ENCODE results near the gene SLC24A4.

Gene SLC24A4

DNA sequence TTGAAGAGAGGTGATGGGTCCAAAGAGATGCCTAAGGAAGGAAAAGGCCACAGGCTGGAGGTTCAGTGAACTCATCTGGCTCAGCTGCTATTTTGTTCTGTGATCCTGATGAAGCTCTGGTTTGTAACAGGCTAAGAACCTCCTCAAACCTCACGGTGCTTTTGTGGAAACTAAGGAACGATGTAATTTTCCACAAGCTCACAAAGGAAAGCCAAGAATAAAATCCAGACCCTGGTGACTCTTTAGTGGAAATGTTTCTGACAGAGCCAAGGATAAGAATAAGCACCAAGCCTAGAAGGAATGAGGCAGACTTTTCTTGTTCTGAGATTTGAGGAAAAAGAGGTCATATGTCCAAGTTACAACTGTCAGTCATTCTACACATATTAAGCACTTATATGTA lies 93.6 kb downstream of the SLC24A4 start:
- ChIA-PET POLR2A (no interaction called here), CTCF (no interaction called here)
- Histone ChIP-seq H3K9me3 (ENCODE audit: control extremely low read depth in 1 of 5, control insufficient read depth in 4 of 5, insufficient read depth in 2 of 5, low read depth in 1 of 5, low read length in 4 of 5) (peaks cover 0 to 4% (median 1%) of the 10 kb centered on the region in 5 experiments), H3K36me3 (ENCODE audit: control insufficient read depth in 4 of 4, insufficient read depth in 4 of 4, low read length in 3 of 4) (no peaks in the 10 kb centered on the region), H3K27ac (ENCODE audit: insufficient read depth in 1 of 2, low read depth in 1 of 2, low read length in 2 of 2, poor library complexity in 1 of 2, severe bottlenecking in 2 of 2) (no peak overlapping the region), H3K27me3 (replicated peaks in 2 of 5; ENCODE audit: control insufficient read depth in 4 of 5, insufficient read depth in 5 of 5, low read length in 4 of 5) (peaks cover 0 to 2% (median 0%) of the 10 kb centered on the region in 5 experiments), H3K4me3 (ENCODE audit: control insufficient read depth in 1 of 7, extremely low read depth in 1 of 7, insufficient read depth in 4 of 7, low read depth in 2 of 7, low read length in 6 of 7) (no peak overlapping the region), H3K4me1 (ENCODE audit: control extremely low read depth in 1 of 4, control insufficient read depth in 4 of 4, insufficient read depth in 4 of 4, low read length in 3 of 4) (no peaks in the 10 kb centered on the region)
- WGBS (ENCODE audit: insufficient coverage): 100% methylated on average over 2 of the region's 2 CpGs
- DNase-seq: no peak

GRCh38 chr14:92417759-92418158 lies 94.8 kb downstream of the SLC24A4 start:
- DNase-seq: no peak
- H3K36me3 ChIP-seq (ENCODE audit: control insufficient read depth in 4 of 4, insufficient read depth in 4 of 4, low read length in 3 of 4): no peaks in the 10 kb centered on the region
- no peaks in the 10 kb centered on the region for H3K27me3 ChIP-seq (replicated peaks in 2 of 5; ENCODE audit: control insufficient read depth in 4 of 5, insufficient read depth in 5 of 5, low read length in 4 of 5)
- 83% methylated on average over 1 of the region's 3 CpGs for WGBS (ENCODE audit: insufficient coverage)
- ChIA-PET POLR2A (no interaction called here), CTCF (interaction anchor here (0.7 kb wide), 1 partner anchor 107 kb away, joined by 3 read pairs; no protein-coding TSS in a partner anchor)
- H3K4me1 ChIP-seq (ENCODE audit: control extremely low read depth in 1 of 4, control insufficient read depth in 4 of 4, insufficient read depth in 4 of 4, low read length in 3 of 4): no peaks in the 10 kb centered on the region
- no peak overlapping the region for H3K4me3 ChIP-seq (ENCODE audit: control insufficient read depth in 1 of 7, extremely low read depth in 1 of 7, insufficient read depth in 4 of 7, low read depth in 2 of 7, low read length in 6 of 7)
- peaks cover 0 to 4% (median 1%) of the 10 kb centered on the region in 5 experiments for H3K9me3 ChIP-seq (ENCODE audit: control extremely low read depth in 1 of 5, control insufficient read depth in 4 of 5, insufficient read depth in 2 of 5, low read depth in 1 of 5, low read length in 4 of 5)
- H3K27ac ChIP-seq (ENCODE audit: insufficient read depth in 1 of 2, low read depth in 1 of 2, low read length in 2 of 2, poor library complexity in 1 of 2, severe bottlenecking in 2 of 2): no peak overlapping the region

DNA sequence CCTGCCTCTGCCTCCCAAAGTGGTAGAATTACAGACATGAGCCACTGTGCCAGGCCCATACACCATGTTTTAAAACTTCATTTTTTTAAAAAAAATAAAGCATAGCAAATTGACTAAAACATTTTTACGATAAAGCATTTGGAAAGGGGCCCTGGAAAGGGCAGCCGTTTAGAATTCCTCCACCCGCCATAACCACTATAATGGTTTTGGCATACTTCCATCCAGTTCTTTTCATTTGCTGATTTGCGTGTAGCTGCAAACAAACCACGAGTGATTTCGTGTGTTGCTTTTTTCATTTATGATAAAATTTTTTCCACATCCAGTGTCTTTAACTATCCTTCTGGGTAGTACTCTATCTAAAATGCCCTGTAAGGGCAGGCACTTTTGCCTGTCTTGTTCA lies 98.8 kb downstream of the SLC24A4 start:
- no peaks in the 10 kb centered on the region for H3K27me3 ChIP-seq (replicated peaks in 2 of 5; ENCODE audit: control insufficient read depth in 4 of 5, insufficient read depth in 5 of 5, low read length in 4 of 5)

DNA sequence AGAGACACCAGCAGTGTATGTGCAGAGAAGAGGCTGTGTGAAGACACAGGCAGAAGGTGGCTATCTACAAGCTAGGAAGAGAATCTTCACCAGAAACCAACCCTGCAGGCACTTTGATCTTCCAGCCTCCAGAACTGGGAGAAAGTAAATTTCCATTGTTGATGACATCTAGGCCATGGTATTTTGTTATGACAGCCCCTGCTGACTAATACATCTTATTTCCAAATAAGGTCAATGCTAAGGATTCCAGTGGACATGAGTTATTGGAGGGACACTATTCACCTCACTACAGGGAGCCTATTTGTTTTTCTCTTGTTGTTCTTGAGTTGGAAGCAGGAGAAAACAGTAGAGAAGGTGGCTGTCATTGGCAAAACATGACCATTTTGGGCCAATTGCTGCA lies 102.1 kb downstream of the SLC24A4 start:
- ChIA-PET CTCF (interaction anchor here (1.0 kb wide), 1 partner anchor 22 kb away, joined by 3 read pairs; no protein-coding TSS in a partner anchor), POLR2A (no interaction called here)
- no peak overlapping the region for H3K27ac ChIP-seq (ENCODE audit: insufficient read depth in 1 of 2, low read depth in 1 of 2, low read length in 2 of 2, poor library complexity in 1 of 2, severe bottlenecking in 2 of 2)
- H3K27me3 ChIP-seq (replicated peaks in 2 of 5; ENCODE audit: control insufficient read depth in 4 of 5, insufficient read depth in 5 of 5, low read length in 4 of 5): no peaks in the 10 kb centered on the region
- peaks cover 0 to 4% (median 0%) of the 10 kb centered on the region in 4 experiments for H3K4me1 ChIP-seq (ENCODE audit: control extremely low read depth in 1 of 4, control insufficient read depth in 4 of 4, insufficient read depth in 4 of 4, low read length in 3 of 4)
- no peak for DNase-seq
- H3K9me3 ChIP-seq (ENCODE audit: control extremely low read depth in 1 of 5, control insufficient read depth in 4 of 5, insufficient read depth in 2 of 5, low read depth in 1 of 5, low read length in 4 of 5): peaks cover 0 to 2% (median 0%) of the 10 kb centered on the region in 5 experiments
- H3K4me3 ChIP-seq (ENCODE audit: control insufficient read depth in 1 of 7, extremely low read depth in 1 of 7, insufficient read depth in 4 of 7, low read depth in 2 of 7, low read length in 6 of 7): no peak overlapping the region
- no peaks in the 10 kb centered on the region for H3K36me3 ChIP-seq (ENCODE audit: control insufficient read depth in 4 of 4, insufficient read depth in 4 of 4, low read length in 3 of 4)

More for the DNA sequence above, 98.8 kb downstream of the SLC24A4 start:
- Histone ChIP-seq H3K4me1 (ENCODE audit: control extremely low read depth in 1 of 4, control insufficient read depth in 4 of 4, insufficient read depth in 4 of 4, low read length in 3 of 4) (peaks cover 0 to 4% (median 0%) of the 10 kb centered on the region in 4 experiments), H3K9me3 (ENCODE audit: control extremely low read depth in 1 of 5, control insufficient read depth in 4 of 5, insufficient read depth in 2 of 5, low read depth in 1 of 5, low read length in 4 of 5) (peaks cover 0 to 4% (median 2%) of the 10 kb centered on the region in 5 experiments), H3K27ac (ENCODE audit: insufficient read depth in 1 of 2, low read depth in 1 of 2, low read length in 2 of 2, poor library complexity in 1 of 2, severe bottlenecking in 2 of 2) (no peak overlapping the region), H3K36me3 (ENCODE audit: control insufficient read depth in 4 of 4, insufficient read depth in 4 of 4, low read length in 3 of 4) (no peaks in the 10 kb centered on the region), H3K4me3 (ENCODE audit: control insufficient read depth in 1 of 7, extremely low read depth in 1 of 7, insufficient read depth in 4 of 7, low read depth in 2 of 7, low read length in 6 of 7) (no peak overlapping the region)
- ChIA-PET POLR2A (no interaction called here), CTCF (no interaction called here)
- 49% methylated on average over 2 of the region's 6 CpGs for WGBS (ENCODE audit: insufficient coverage)
- no peak for DNase-seq

- DNase-seq: no peak
- POLR2A ChIA-PET: no interaction called here
These were observed 103.3 kb downstream of the SLC24A4 start for GRCh38 chr14:92426237-92426636.

GRCh38 chr14:92427096-92427495 lies 104.1 kb downstream of the SLC24A4 start:
- 100% methylated on average over 2 of the region's 3 CpGs for WGBS (ENCODE audit: insufficient coverage)
- H3K4me1 ChIP-seq (ENCODE audit: control extremely low read depth in 1 of 4, control insufficient read depth in 4 of 4, insufficient read depth in 4 of 4, low read length in 3 of 4): peaks cover 0 to 4% (median 0%) of the 10 kb centered on the region in 4 experiments
- no peak overlapping the region for H3K4me3 ChIP-seq (ENCODE audit: control insufficient read depth in 1 of 7, extremely low read depth in 1 of 7, insufficient read depth in 4 of 7, low read depth in 2 of 7, low read length in 6 of 7)
- POLR2A ChIA-PET: no interaction called here
- no peak overlapping the region for H3K27ac ChIP-seq (ENCODE audit: insufficient read depth in 1 of 2, low read depth in 1 of 2, low read length in 2 of 2, poor library complexity in 1 of 2, severe bottlenecking in 2 of 2)
- H3K9me3 ChIP-seq (ENCODE audit: control extremely low read depth in 1 of 5, control insufficient read depth in 4 of 5, insufficient read depth in 2 of 5, low read depth in 1 of 5, low read length in 4 of 5): peaks cover 0 to 2% (median 0%) of the 10 kb centered on the region in 5 experiments
- no peak for DNase-seq
- peaks cover 0 to 3% (median 0%) of the 10 kb centered on the region in 5 experiments for H3K27me3 ChIP-seq (replicated peaks in 2 of 5; ENCODE audit: control insufficient read depth in 4 of 5, insufficient read depth in 5 of 5, low read length in 4 of 5)
- CTCF ChIA-PET: no interaction called here
- H3K36me3 ChIP-seq (ENCODE audit: control insufficient read depth in 4 of 4, insufficient read depth in 4 of 4, low read length in 3 of 4): no peaks in the 10 kb centered on the region

More at GRCh38 chr14:92426237-92426636, 103.3 kb downstream of the SLC24A4 start:
- no peaks in the 10 kb centered on the region for H3K36me3 ChIP-seq (ENCODE audit: control insufficient read depth in 4 of 4, insufficient read depth in 4 of 4, low read length in 3 of 4)
- peaks cover 0 to 4% (median 0%) of the 10 kb centered on the region in 4 experiments for H3K4me1 ChIP-seq (ENCODE audit: control extremely low read depth in 1 of 4, control insufficient read depth in 4 of 4, insufficient read depth in 4 of 4, low read length in 3 of 4)
- no peak overlapping the region for H3K4me3 ChIP-seq (ENCODE audit: control insufficient read depth in 1 of 7, extremely low read depth in 1 of 7, insufficient read depth in 4 of 7, low read depth in 2 of 7, low read length in 6 of 7)
- H3K27me3 ChIP-seq (replicated peaks in 2 of 5; ENCODE audit: control insufficient read depth in 4 of 5, insufficient read depth in 5 of 5, low read length in 4 of 5): no peaks in the 10 kb centered on the region
- peaks cover 0 to 2% (median 0%) of the 10 kb centered on the region in 5 experiments for H3K9me3 ChIP-seq (ENCODE audit: control extremely low read depth in 1 of 5, control insufficient read depth in 4 of 5, insufficient read depth in 2 of 5, low read depth in 1 of 5, low read length in 4 of 5)
- CTCF ChIA-PET: no interaction called here
- H3K27ac ChIP-seq (ENCODE audit: insufficient read depth in 1 of 2, low read depth in 1 of 2, low read length in 2 of 2, poor library complexity in 1 of 2, severe bottlenecking in 2 of 2): no peak overlapping the region
- WGBS (ENCODE audit: insufficient coverage): 5% methylated on average over 3 of the region's 4 CpGs

DNA sequence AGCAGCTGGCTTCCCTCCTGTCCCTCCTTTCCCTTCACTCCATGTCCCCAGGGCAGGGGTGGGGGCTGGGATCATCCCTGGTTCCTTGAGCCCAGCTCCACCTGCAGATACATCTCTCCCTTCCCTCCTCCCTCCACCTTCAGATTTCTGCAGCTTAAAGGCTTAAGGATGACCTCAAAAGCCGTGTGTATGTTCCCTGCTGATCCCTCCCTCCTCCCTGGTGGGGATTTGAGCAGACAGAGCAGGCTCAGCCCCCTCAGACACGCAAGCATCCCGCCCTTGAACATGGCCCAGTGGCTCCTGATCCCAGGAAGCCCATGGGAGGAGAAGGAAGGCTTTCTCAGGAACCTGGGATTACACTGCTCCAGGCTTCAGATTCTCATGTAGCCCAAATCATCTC lies 107.7 kb downstream of the SLC24A4 start:
- CTCF ChIA-PET: no interaction called here

More for the DNA sequence above, 107.7 kb downstream of the SLC24A4 start:
- Histone ChIP-seq H3K4me3 (ENCODE audit: control insufficient read depth in 1 of 7, extremely low read depth in 1 of 7, insufficient read depth in 4 of 7, low read depth in 2 of 7, low read length in 6 of 7) (no peak overlapping the region), H3K4me1 (ENCODE audit: control extremely low read depth in 1 of 4, control insufficient read depth in 4 of 4, insufficient read depth in 4 of 4, low read length in 3 of 4) (peaks cover 0 to 4% (median 0%) of the 10 kb centered on the region in 4 experiments), H3K36me3 (ENCODE audit: control insufficient read depth in 4 of 4, insufficient read depth in 4 of 4, low read length in 3 of 4) (no peaks in the 10 kb centered on the region), H3K27me3 (replicated peaks in 2 of 5; ENCODE audit: control insufficient read depth in 4 of 5, insufficient read depth in 5 of 5, low read length in 4 of 5) (peaks cover 0 to 3% (median 0%) of the 10 kb centered on the region in 5 experiments), H3K9me3 (ENCODE audit: control extremely low read depth in 1 of 5, control insufficient read depth in 4 of 5, insufficient read depth in 2 of 5, low read depth in 1 of 5, low read length in 4 of 5) (no peaks in the 10 kb centered on the region), H3K27ac (ENCODE audit: insufficient read depth in 1 of 2, low read depth in 1 of 2, low read length in 2 of 2, poor library complexity in 1 of 2, severe bottlenecking in 2 of 2) (no peak overlapping the region)
- 90% methylated on average over 2 of the region's 3 CpGs for WGBS (ENCODE audit: insufficient coverage)
- POLR2A ChIA-PET: no interaction called here
- DNase-seq: no peak
